IMR-90 (cell line): Measurements from ENCODE around the gene ICAM5. TPM values are rescaled to one million over a fixed set of nuclear protein-coding genes. Genes with fewer than 3 reads are reported as not detected.

Experiments
- ATAC-seq: fragments of 200-7000 bp; cut with Tn5 transposase; 2 replicates; pipeline ENCODE4 v1.9.1; 2020; ENCODE audit warnings: low read depth, mild to moderate bottlenecking, moderate library complexity
- BruUV-seq: library from RNA; stranded (reverse); fragments of 400-500 nt; replicated peaks from 2 replicates; lab custom pipeline; 2021; lab: Mats Ljungman, UMichigan
- CTCF ChIA-PET: fragments of 300-600 bp; formaldehyde crosslinking; extraction: SDS; loops from one replicate; lab custom pipeline; 2021; ENCODE audit warnings: antibody characterized with exemption; lab: Yijun Ruan, JAX
- POLR2A ChIA-PET: fragments of 300-600 bp; sonication (Branson Sonifier 250); formaldehyde crosslinking; loops from one replicate; lab custom pipeline; 2022; ENCODE audit warnings: antibody characterized with exemption; ENCODE audit not compliant: unreplicated experiment; lab: Charles Lee
- DNase-seq: peaks from one replicate; pipeline ENCODE4 v3.0.0; 2013
- H2AFZ ChIP-seq: replicated peaks from 2 replicates; pipeline ENCODE3; 2013; ENCODE audit warnings: low read length, mild to moderate bottlenecking; ENCODE audit not compliant: poor library complexity
- H2AK5ac ChIP-seq: 2 replicates; pipeline ENCODE4 v1.6.1; 2013; ENCODE audit warnings: low read depth, low read length, inconsistent platforms
- H2AK9ac ChIP-seq: replicated peaks from 2 replicates; pipeline ENCODE3; 2013; ENCODE audit warnings: mild to moderate bottlenecking, low read depth, low read length, moderate library complexity; ENCODE audit not compliant: poor library complexity
- H2BK120ac ChIP-seq: 2 replicates; pipeline ENCODE4 v1.6.1; 2013; ENCODE audit warnings: low read depth, low read length, inconsistent platforms
- H2BK15ac ChIP-seq: 3 replicates; pipeline ENCODE4 v1.6.1; 2013; ENCODE audit warnings: low read depth, low read length, inconsistent platforms
- H2BK20ac ChIP-seq: 2 replicates; pipeline ENCODE4 v1.6.1; 2013; ENCODE audit warnings: low read depth, mild to moderate bottlenecking, inconsistent platforms, low read length, moderate library complexity
- H2BK5ac ChIP-seq: 2 replicates; pipeline ENCODE4 v1.6.1; 2013; ENCODE audit warnings: mild to moderate bottlenecking, low read depth, low read length, inconsistent platforms; ENCODE audit not compliant: poor library complexity, severe bottlenecking
- H3K14ac ChIP-seq: replicated peaks from 2 replicates; pipeline ENCODE4 v1.6.1; 2013; ENCODE audit warnings: low read depth, low read length, inconsistent platforms
- H3K18ac ChIP-seq: 2 replicates; pipeline ENCODE4 v1.6.1; 2013; ENCODE audit warnings: low read depth, low read length, control low read depth
- H3K23ac ChIP-seq: 2 replicates; pipeline ENCODE4 v1.6.1; 2013; ENCODE audit warnings: low read depth, low read length, inconsistent platforms
- H3K27ac ChIP-seq: 2 replicates; pipeline ENCODE4 v1.5.1; 2013; ENCODE audit warnings: mild to moderate bottlenecking, control low read depth, low read length; ENCODE audit not compliant: insufficient read depth
- H3K27me3 ChIP-seq: 2 replicates; pipeline ENCODE4 v1.6.1; 2013; ENCODE audit warnings: low read length; ENCODE audit not compliant: control insufficient read depth, insufficient read depth
- H3K36me3 ChIP-seq: 2 replicates; pipeline ENCODE4 v1.6.1; 2013; ENCODE audit warnings: low read length, mixed read lengths; ENCODE audit not compliant: control insufficient read depth, insufficient read depth
- H3K4ac ChIP-seq: 2 replicates; pipeline ENCODE4 v1.6.1; 2013; ENCODE audit warnings: low read depth, low read length, inconsistent platforms
- H3K4me1 ChIP-seq: 2 replicates; pipeline ENCODE4 v1.6.1; 2013; ENCODE audit warnings: low read length, mixed read lengths; ENCODE audit not compliant: control insufficient read depth, insufficient read depth
- H3K4me2 ChIP-seq: 2 replicates; pipeline ENCODE4 v1.6.1; 2013; ENCODE audit warnings: low read depth, mild to moderate bottlenecking, control low read depth, low read length, moderate library complexity
- H3K4me3 ChIP-seq: 2 replicates; pipeline ENCODE4 v1.5.1; 2013; ENCODE audit warnings: low read depth, mild to moderate bottlenecking, control low read depth, low read length, moderate library complexity; ENCODE audit not compliant: insufficient read depth
- H3K56ac ChIP-seq: 2 replicates; pipeline ENCODE4 v1.6.1; 2013; ENCODE audit warnings: low read length, inconsistent platforms; ENCODE audit not compliant: insufficient read depth; ENCODE audit errors: extremely low read depth
- H3K79me1 ChIP-seq, 2 experiments: 2 replicates each; pipeline ENCODE4 v1.6.1; 2013; ENCODE audit warnings: low read length in 2 of 2, inconsistent platforms in 1 of 2, low read depth in 1 of 2
- H3K9ac ChIP-seq: 2 replicates; pipeline ENCODE4 v1.6.1; 2013; ENCODE audit warnings: low read depth, low read length, control low read depth
- H3K9me1 ChIP-seq: 2 replicates; pipeline ENCODE4 v1.6.1; 2013; ENCODE audit warnings: low read length, inconsistent platforms; ENCODE audit not compliant: insufficient read depth
- H3K9me3 ChIP-seq: 2 replicates; pipeline ENCODE4 v1.6.1; 2013; ENCODE audit warnings: low read length; ENCODE audit not compliant: control insufficient read depth, insufficient read depth
- H4K20me1 ChIP-seq: 2 replicates; pipeline ENCODE4 v1.6.1; 2013; ENCODE audit warnings: low read length, inconsistent platforms; ENCODE audit not compliant: insufficient read depth
- H4K5ac ChIP-seq: 2 replicates; pipeline ENCODE4 v1.6.1; 2013; ENCODE audit warnings: mild to moderate bottlenecking, low read depth, low read length, control low read depth
- H4K8ac ChIP-seq, 2 experiments: 2 replicates each; pipeline ENCODE4 v1.6.1; 2013; ENCODE audit warnings: low read depth in 2 of 2, low read length in 2 of 2, control low read depth in 1 of 2, inconsistent platforms in 1 of 2
- H4K91ac ChIP-seq: 2 replicates; pipeline ENCODE4 v1.6.1; 2013; ENCODE audit warnings: low read depth, low read length, inconsistent platforms; ENCODE audit not compliant: insufficient read depth
- BHLHE40 ChIP-seq: fragments of 150-350 bp; IDR thresholded peaks from 2 replicates; pipeline ENCODE4 v1.6.1; 2016; ENCODE audit warnings: mild to moderate bottlenecking, low read depth, low read length
- ELK1 ChIP-seq: fragments of 150-350 bp; IDR thresholded peaks from 2 replicates; pipeline ENCODE4 v1.6.1; 2016; ENCODE audit warnings: low read depth, mild to moderate bottlenecking, low read length, moderate library complexity, borderline replicate concordance
- FOS ChIP-seq: fragments of 150-350 bp; IDR thresholded peaks from 2 replicates; pipeline ENCODE4 v1.6.1; 2016; ENCODE audit warnings: low read depth, low read length
- MAFK ChIP-seq: IDR thresholded peaks from 2 replicates; pipeline ENCODE4 v1.6.1; 2012; ENCODE audit warnings: low read depth, low read length, improper control_type of control experiment
- RFX5 ChIP-seq: IDR thresholded peaks from 2 replicates; pipeline ENCODE4 v1.8.0; 2012; ENCODE audit warnings: low read depth, mild to moderate bottlenecking, low read length, moderate library complexity
- SMC3 ChIP-seq: fragments of 150-350 bp; IDR thresholded peaks from 2 replicates; pipeline ENCODE4 v1.6.1; 2016; ENCODE audit warnings: low read depth, mild to moderate bottlenecking, antibody characterized with exemption, low read length, moderate library complexity
- WGBS, 2 experiments: methylation state at CpG; one replicate each; pipeline versions ENCODE4 v1.1.5 to v1.1.7; 2013; ENCODE audit warnings: missing lambda C conversion rate in 2 of 2; ENCODE audit not compliant: insufficient read length in 1 of 2; ENCODE audit errors: extremely low coverage in 2 of 2; 5-methylcytosine and 5-hydroxymethylcytosine counted together
- dilution Hi-C: fragments of 300-500 bp; cut with HindIII; formaldehyde crosslinking; loops from one replicate; pipeline ENCODE4 v1.14.3; 2018; ENCODE audit warnings: low sequenced_read_pairs; ENCODE audit not compliant: unreplicated experiment
- in situ Hi-C: fragments of 300-500 bp; cut with MboI; formaldehyde crosslinking; loops from 3 replicates; pipeline ENCODE4 v1.14.3; 2019; ENCODE audit warnings: low sequenced_read_pairs, inconsistent platforms, mixed read lengths
- intact Hi-C: fragments of 100-400 bp; cut with micrococcal nuclease; formaldehyde crosslinking; loops from 2 replicates; pipeline ENCODE4 v1.10.0; 2022
- polyA plus RNA-seq, 3 experiments: library from polyadenylated mRNA; depleted of rRNA; stranded (reverse); fragments of >200 nt; gene quantifications; 2 replicates each; pipeline ENCODE4 v1.2.3, GENCODE V29; 2012; ENCODE audit warnings: low replicate concordance in 1 of 3
- total RNA-seq: library from RNA; depleted of rRNA; stranded (reverse); fragments of >200 nt; gene quantifications from 2 replicates; pipeline ENCODE4 v1.2.3, GENCODE V29; 2012

Gene ICAM5
- total and polyA plus RNA-seq, 2 of the 4 experiments (the other 2 are of a cell fraction), result 3.0 to 23.9 TPM

GRCh38 chr19:10309423-10309822 is 19.7 kb downstream of the ICAM5 start, which contains the start of gene ZGLP1:
Gene ZGLP1, minus strand, starts transcription at chr19:10309815.
- Histone ChIP-seq H2BK15ac (no peak within 1 kb of the TSS), H2BK5ac (no peak within 1 kb of the TSS), H2BK20ac (no peak within 1 kb of the TSS), H3K27me3 (no peaks in the 10 kb centered on the region), H4K5ac (no peak within 1 kb of the TSS), H3K36me3 (peaks cover 14% of the 10 kb centered on the region), H4K91ac (no peak within 1 kb of the TSS), H3K4me1 (peaks cover 9% of the 10 kb centered on the region), H3K4me2 (no peak within 1 kb of the TSS), H2BK120ac (no peak within 1 kb of the TSS), H2AK9ac (peak within 1 kb of the TSS; percentile 15), H3K27ac (no peak within 1 kb of the TSS), H2AK5ac (no peak within 1 kb of the TSS), H2AFZ (no peak within 1 kb of the TSS), H3K79me1 (peaks cover 6 to 10% of the 10 kb centered on the region in 2 experiments), H3K23ac (no peak within 1 kb of the TSS), H4K8ac (no peak within 1 kb of the TSS), H3K9me1 (peaks cover 8% of the 10 kb centered on the region; the same call in 1 of the 2 replicates), H3K4me3 (no peak within 1 kb of the TSS), H4K20me1 (no peaks in the 10 kb centered on the region), H3K14ac (no peak within 1 kb of the TSS), H3K56ac (no peak within 1 kb of the TSS), H3K18ac (no peak within 1 kb of the TSS), H3K4ac (no peak within 1 kb of the TSS), H3K9me3 (no peaks in the 10 kb centered on the region), H3K9ac (no peak within 1 kb of the TSS)
- ChIA-PET CTCF (no interaction called here), POLR2A (no interaction called here)
- TF ChIP-seq SMC3 (no peak), ELK1 (no peak), FOS (no peak), BHLHE40 (no peak), MAFK (no peak), RFX5 (no peak)
- ATAC-seq (no peak), DNase-seq (no peak)
- WGBS, 2 experiments, result 92% methylated on average over 9 of the region's 24 CpGs; no CpG with 5 or more reads in 1 of the 2 experiments
- dilution Hi-C loops (no loop called here), intact Hi-C loops (no loop called here), in situ Hi-C loops (no loop called here)
- BruUV-seq, result no TSS peak
